GM18867 (cell line): Measurements from ENCODE around the gene NCCRP1.

ENCODE experiments used
- ATAC-seq: cut with Tn5 transposase; IDR thresholded peaks from one replicate; pipeline ENCODE4 v1.9.1; 2021; ENCODE audit warnings: mild to moderate bottlenecking, moderate library complexity; ENCODE audit not compliant: unreplicated experiment

NCCRP1 gene

DNA sequence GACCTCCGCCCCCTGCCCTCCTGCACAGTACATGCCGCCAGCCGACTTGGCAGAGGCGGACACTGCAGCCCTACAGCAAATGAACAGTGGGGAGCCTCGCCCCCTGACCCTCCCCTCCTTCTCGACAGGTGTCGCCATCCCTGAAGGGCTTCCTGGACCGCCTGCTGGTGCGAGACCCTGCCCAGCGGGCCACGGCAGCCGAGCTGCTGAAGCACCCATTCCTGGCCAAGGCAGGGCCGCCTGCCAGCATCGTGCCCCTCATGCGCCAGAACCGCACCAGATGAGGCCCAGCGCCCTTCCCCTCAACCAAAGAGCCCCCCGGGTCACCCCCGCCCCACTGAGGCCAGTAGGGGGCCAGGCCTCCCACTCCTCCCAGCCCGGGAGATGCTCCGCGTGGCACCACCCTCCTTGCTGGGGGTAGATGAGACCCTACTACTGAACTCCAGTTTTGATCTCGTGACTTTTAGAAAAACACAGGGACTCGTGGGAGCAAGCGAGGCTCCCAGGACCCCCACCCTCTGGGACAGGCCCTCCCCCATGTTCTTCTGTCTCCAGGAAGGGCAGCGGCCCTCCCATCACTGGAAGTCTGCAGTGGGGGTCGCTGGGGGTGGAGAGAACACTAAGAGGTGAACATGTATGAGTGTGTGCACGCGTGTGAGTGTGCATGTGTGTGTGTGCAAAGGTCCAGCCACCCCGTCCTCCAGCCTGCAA lies 18.3 kb upstream of the NCCRP1 start:
- no peak for ATAC-seq

DNA sequence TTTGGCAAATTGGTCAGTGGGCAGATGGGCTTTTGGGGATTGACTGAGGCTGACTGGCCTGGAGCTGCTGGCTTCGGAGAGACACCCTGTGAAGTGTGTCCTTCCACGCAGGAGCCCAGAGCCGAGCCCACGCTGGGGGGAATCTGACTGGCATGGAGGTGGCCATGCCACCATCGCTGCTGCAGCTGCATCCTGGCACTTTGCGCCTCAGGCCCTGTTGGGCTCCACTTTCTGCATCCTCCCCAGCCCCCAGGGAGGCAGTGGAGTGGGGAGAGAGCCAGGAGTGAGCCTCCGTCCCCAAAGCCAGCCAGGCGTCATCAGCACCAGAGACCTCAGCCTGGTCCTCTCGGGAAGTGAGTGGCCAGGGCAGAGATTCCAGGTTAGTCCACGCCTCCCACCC lies 17.0 kb upstream of the NCCRP1 start:
- ATAC-seq: no peak

GRCh38 chr19:39180749-39181148 lies 16.0 kb upstream of the NCCRP1 start:
- ATAC-seq: no peak

DNA sequence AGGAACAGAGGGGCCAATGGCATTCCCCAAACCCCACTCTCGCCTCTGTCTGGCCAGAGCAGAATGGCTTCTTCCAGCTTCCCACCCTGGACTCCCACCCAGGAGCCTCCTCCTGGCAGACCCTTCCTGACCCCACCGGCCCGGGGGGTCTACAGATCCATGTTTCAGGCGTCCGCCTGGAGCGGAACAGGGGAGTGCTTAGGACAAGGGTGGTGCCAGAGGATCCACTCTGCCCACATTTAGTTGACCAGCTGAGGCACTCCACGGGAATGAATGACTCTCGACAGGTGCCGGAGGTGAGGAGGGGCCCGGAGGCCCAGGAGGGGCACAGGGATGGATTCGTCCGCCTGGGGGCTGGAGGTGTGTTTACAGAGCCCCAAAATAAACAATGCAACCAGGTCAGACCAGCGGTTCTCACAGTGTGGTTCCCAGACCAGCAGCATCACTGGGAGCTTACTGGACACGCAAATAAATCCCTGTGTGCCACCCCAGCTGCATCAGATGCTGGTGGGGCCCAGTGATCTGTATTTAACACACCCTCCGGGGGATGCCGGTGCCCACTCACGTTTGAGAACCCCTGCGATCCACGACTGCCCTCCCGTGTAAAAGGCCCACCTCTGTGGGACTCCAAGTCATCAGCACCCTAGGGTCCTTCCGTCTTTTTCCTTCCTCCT lies 15.1 kb upstream of the NCCRP1 start:
- no peak for ATAC-seq

GRCh38 chr19:39182174-39182505 lies 14.6 kb upstream of the NCCRP1 start:
- no peak for ATAC-seq

GRCh38 chr19:39183104-39183503 lies 13.7 kb upstream of the NCCRP1 start:
- ATAC-seq: no peak

GRCh38 chr19:39186391-39186790 lies 10.4 kb upstream of the NCCRP1 start:
- ATAC-seq: no peak

GRCh38 chr19:39187552-39187943 lies 9.2 kb upstream of the NCCRP1 start:
- ATAC-seq: no peak

DNA sequence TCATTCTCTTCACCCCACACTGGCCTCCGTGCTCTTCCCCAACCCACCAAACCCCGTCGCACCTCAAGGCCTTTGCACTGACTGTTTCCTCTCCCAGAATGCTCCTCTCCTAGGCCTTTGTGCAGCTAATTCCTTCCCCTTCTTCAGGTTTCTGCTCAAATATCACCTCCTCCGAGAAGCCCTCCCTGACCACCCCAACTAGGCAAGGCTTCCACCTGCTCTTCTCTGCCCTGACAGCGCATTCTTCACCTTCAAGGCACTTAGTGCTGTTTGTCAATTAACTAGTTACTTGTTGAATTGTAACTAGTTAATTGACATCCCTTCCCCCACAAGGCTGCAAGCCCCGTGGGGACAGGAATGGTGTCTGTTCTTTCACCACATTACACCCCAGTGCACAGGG lies 7.8 kb upstream of the NCCRP1 start:
- no peak for ATAC-seq

GRCh38 chr19:39190768-39191167 lies 6.0 kb upstream of the NCCRP1 start:
- no peak for ATAC-seq

DNA sequence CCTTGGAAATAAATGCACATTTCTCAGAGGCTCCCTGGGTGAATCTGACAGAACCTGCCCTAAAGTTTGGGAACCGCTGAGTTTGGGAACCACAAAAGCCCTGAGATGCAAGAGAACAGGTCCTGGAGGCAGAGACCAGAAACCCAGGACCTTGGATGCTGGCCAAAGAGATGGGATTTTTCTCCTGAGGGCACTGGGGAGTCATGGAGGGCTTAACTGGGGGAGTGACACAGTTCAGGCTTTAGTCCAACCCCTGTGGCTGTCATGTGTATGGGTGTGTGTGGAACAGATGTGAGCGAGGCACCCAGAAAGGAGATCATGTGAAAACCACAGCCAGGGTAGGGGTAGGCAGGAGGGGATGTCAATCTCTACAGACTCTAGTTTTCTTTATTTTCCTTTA lies 3.9 kb upstream of the NCCRP1 start:
- no peak for ATAC-seq

DNA sequence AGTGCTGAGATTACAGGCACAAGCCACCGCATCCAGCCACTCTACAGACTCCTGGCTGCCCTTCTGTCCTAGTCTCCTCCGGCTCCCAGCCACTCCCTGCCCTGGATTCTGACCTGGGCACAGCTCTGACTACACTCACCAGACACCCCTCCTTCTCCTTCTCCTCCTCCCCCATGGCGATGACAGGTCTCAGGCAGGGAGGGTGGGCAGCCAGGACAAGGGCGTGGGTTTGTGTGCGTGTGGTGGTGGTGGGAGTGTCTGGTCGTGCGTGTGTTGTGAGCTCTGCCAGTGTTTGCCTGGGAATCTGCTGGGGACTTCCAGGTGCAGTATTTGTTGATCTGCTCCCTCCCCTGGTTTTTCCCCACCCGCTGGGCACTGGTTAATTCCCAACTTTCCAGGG lies 3.0 kb upstream of the NCCRP1 start:
- ATAC-seq: no peak

DNA sequence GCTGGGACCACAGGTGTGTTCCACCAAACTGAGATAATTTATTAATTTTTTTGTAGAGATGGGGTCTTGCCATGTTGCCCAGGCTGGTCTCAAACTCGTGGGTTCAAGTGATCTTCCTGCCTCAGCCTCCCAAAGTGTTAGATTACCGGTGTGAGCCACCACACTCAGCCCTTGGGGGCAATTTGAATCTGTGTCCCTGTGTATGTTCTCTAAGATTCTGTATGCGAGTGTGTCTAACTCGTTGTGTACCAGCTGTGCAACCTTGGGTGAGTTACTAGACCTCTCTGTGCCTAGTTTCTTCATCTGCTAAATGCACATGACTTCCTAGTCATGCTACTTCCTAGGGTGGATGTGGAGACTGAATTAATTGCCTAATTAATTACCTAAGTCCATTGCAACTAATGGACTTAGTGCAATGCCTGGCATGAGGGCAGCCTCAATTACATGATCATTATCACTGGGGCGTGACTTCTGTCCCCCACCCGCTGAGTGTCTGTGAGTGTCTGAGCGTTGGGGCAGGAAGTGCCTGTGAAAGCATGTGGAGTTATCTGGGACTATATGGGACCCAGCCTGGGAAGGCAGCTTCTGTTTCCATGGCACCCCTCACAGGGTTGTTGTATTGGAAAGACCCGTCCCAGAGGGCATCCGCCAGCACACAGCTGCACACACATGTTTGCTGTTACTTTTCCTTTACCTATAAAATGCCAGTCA lies 1.8 kb upstream of the NCCRP1 start:
- ATAC-seq: no peak

DNA sequence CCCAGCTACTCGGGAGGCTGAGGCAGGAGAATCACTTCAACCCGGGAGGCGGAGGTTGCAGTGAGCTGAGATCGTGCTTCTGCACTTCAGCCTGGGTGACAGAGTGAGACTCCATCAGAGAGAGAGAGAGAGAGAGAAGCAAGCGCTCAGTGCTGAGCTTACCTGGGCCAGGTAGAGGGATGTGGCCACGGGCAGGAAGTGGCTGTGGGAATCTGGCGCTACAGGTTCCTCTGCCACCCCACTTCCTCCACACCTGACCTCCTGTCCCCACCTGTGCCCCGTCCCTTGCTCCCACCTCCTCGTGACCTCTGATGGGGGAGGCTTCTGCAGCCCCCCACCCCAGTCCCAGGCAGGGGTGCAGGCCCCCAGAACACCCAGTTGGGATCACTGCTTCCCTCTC lies 1.0 kb upstream of the NCCRP1 start:
- no peak for ATAC-seq

DNA sequence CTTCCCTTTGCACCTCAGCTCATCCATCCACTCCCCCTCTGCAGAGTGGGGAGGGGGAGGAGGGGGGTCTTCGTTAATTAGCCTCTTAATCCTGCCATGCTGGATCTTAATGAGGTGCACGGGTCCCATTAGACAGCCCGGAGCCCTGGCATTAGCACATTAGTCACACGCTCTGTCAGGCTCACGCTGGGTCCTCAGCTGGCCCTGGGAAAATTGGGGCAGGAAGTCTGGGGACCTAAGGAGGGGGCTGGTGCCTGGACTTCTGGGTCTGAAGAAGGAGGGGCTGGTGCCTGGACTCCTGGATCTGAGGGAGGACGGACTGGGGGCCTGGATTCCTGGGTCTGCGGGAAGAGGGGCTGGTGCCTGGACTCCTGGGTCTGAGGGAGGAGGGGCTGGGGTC lies 444 bp upstream of the NCCRP1 start:
- no peak for ATAC-seq

DNA sequence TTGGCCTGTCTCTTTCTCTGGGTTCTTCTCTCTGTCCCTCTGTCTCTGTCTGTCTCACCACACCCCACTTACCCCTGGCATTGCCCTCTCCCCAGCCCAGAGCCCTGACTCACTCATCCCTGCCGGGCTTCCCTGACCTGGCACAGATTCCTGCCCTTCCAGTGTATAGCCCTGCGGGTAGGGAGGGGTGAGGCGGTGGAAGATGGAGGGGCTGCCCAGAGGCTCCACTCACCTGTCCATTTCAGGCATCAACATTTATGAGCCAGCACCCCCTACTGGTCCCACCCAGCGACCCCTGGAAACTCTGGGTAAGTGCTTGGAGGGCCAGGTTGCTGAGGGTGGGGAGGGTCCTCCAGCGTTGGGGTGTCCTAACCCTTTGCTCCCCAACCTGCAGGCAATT lies 1.0 kb downstream of the NCCRP1 start:
- ATAC-seq: no peak

DNA sequence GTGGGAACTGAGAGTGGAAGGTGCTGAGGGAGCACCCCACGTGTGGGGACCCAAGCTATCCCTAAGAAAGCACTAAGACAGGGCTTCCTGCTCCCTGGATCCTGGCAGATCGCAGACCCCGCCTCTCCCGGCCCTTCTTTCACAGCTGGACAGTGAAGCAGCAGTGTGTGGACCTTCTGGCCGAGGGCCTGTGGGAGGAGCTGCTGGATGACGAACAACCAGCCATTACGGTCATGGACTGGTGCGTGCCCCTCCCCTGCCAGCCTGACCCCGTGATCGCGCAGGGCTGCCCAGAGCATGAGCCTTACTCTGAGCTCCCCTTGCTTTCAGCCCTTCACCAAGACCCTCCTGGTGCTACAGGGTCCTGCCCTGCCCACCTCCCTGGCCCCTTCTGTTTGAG lies 2.3 kb downstream of the NCCRP1 start:
- no peak for ATAC-seq

GRCh38 chr19:39200066-39200802 lies 3.5 kb downstream of the NCCRP1 start:
- no peak for ATAC-seq

DNA sequence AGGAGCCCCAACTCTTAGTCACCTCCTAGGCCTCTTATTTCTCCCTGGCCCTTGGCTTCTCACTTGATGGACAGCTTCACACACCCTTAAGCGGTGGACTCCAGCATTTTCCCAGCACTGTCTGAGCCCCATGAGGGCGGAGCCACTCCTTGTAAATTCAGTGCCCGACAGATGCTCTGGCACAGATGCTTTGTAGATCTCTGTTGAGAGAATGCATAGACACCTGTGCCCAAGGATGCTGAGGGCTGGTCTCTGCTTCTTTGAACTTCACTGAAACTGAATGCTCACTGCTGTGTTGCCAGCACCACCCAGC lies 4.0 kb downstream of the NCCRP1 start:
- no peak for ATAC-seq

DNA sequence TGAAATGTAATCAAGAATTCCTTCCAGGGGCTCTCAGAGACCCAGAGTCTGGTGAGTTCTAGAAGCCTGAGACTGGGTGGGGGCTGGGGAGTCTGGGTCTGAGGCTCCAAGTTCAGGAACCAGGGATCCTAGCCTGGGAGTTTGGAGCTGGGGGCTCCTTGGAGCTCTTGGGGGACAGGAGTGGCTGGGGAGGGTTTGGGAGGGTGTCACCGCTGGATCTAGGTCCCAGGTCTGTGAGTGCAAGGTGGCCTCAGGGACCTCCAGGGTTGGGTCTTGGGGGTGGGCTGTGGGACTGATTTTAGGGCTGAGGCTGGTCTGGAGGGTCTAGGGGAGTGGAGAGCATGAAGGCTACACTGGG lies 6.2 kb downstream of the NCCRP1 start:
- no peak for ATAC-seq

DNA sequence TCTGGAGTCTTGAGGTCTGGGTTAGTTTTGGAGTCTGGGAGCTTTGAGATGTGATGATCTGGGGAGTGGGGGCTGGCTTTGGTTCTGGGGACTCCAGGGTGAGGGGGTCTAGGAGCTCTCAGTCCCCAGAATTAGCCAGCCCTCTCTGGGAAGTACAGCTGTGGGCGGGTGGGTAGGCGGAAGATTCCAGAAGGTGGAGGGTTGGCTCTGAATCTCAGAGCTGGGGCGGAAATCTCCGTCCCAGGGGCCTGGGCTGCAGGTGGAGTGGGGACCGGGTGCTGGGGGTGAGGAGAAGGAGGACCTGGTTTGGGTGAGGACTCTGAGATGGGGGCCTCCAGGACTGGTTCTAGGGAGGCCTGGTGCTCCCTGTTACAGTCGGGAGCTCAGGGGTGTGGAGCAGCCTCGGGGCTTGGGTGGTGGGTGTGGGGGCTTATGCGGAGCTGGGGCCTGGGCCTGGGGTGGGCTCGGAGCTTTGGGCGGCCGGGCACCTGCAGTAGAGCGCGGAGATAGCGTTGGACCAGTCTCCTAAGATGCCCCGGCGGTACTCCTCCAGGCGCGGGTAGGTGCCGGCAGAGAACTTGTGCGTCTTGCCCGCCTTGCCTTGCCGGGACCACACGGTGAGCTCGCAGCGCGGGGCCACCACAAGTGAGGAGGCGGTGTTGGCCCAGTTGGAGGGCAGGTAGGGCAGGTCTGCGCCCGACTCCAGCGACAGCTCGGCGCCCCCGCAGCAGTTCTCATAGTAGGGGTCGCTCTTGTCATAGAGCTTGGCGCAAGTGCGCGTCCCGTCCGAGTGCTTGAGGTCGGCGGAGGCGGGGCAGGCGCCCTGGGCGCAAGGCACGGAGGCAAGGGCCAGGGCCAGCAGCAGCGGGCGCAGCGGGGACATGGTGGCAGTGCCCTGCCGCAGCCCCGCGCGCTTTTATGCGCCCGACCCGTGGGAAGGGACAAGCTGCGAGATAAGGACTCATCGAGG lies 6.9 kb downstream of the NCCRP1 start, which contains the start of gene SYCN:
Gene SYCN (minus strand): TSS at position 892 of the 970 bp plus-strand sequence. CDS start 9 bp downstream, at position 883.
- ATAC-seq: no peak
